Sigmoid colon (tissue), 7 donors: Measurements from ENCODE around the gene USH1C. TPM values are rescaled to one million over a fixed set of nuclear protein-coding genes. Genes with fewer than 3 reads are reported as not detected.
A peak's percentile ranks its signal among the peaks of the same experiment; 100 is the strongest.

Experiments
- DNase-seq: peaks from one replicate; pipeline ENCODE4 v3.0.0-alpha.2; 2019
- H3K27ac ChIP-seq, 4 donors: fragments of 200-600 bp; sonication (generic); one replicate each; pipeline ENCODE4 v1.5.1; 2016 to 2019; ENCODE audit warnings: mild to moderate bottlenecking in 1 of 4
- H3K27me3 ChIP-seq, 3 donors: fragments of 200-600 bp; sonication (generic); one replicate each; pipeline ENCODE4 v1.5.1; 2019; ENCODE audit warnings: mild to moderate bottlenecking in 1 of 3
- H3K36me3 ChIP-seq, 4 donors: fragments of 200-600 bp; sonication (generic); one replicate each; pipeline ENCODE4 v1.5.1; 2016 to 2019
- H3K4me1 ChIP-seq, 4 donors: fragments of 200-600 bp; sonication (generic); one replicate each; pipeline ENCODE4 v1.5.1; 2017 to 2019
- H3K4me3 ChIP-seq, 4 donors: fragments of 200-600 bp; sonication (generic); one replicate each; pipeline ENCODE4 v1.5.1; 2017 to 2019; ENCODE audit warnings: mild to moderate bottlenecking in 2 of 4, moderate library complexity in 1 of 4
- H3K9me3 ChIP-seq, 4 donors: fragments of 200-600 bp in 3 of 4; sonication (generic) in 3 of 4; one replicate each; pipeline versions ENCODE4 v1.5.1 to v1.6.1; 2013 to 2019
- EP300 ChIP-seq, 4 donors: sonication (generic); formaldehyde crosslinking; IDR thresholded peaks; one replicate each; pipeline ENCODE4 v1.6.1; 2017; ENCODE audit warnings: antibody characterized with exemption in 4 of 4
- POLR2A ChIP-seq, 2 donors: fragments of 450-650 bp; IDR thresholded peaks; one replicate each; pipeline ENCODE4 v1.6.1; 2016; ENCODE audit warnings: antibody characterized with exemption in 2 of 2, mild to moderate bottlenecking in 2 of 2, moderate library complexity in 2 of 2
- POLR2AphosphoS5 ChIP-seq, 4 donors: sonication (generic); formaldehyde crosslinking; IDR thresholded peaks; one replicate each; pipeline ENCODE4 v1.6.1; 2017; ENCODE audit warnings: antibody characterized with exemption in 4 of 4
- WGBS, 2 donors: extraction: QIAGEN DNeasy Blood & Tissue Kit; methylation state at CpG; one replicate each; pipeline ENCODE4 v1.1.7; 2013; 5-methylcytosine and 5-hydroxymethylcytosine counted together
- intact Hi-C: fragments of 100-400 bp; cut with DNase I; formaldehyde crosslinking; loops from one replicate; pipeline ENCODE4 v1.15.1; 2023
- polyA plus RNA-seq, 3 donors: library from polyadenylated mRNA; stranded (reverse); fragments of 200-250 nt; gene quantifications; one replicate each; pipeline ENCODE4 v1.2.3, GENCODE V29; 2013
- total RNA-seq, 4 donors: library from RNA; depleted of rRNA; stranded (reverse); fragments of >200 nt; gene quantifications; one replicate each; pipeline ENCODE4 v1.1.0, GENCODE V29; 2016
- TF ChIP-seq, protein P1 (sequence below), 4 experiments: fragments of 450-650 bp in 3 of 4; fragments of 200-600 bp in 1 of 4; IDR thresholded peaks; one replicate each; pipeline ENCODE4 v1.5.1; 2016 to 2019; ENCODE audit warnings: antibody characterized with exemption in 4 of 4, mild to moderate bottlenecking in 3 of 4, moderate library complexity in 2 of 4
- donor health status: healthy with polysubstance abuse.
- donor health status: Bipolar disorder and iron deficiency.
- donor health status: healthy.

The USH1C gene
- total and polyA plus RNA-seq, 7 donors: 1.2 to 152 (median 2.5) TPM

- no peak for DNase-seq
- TF ChIP-seq, protein P1, sequence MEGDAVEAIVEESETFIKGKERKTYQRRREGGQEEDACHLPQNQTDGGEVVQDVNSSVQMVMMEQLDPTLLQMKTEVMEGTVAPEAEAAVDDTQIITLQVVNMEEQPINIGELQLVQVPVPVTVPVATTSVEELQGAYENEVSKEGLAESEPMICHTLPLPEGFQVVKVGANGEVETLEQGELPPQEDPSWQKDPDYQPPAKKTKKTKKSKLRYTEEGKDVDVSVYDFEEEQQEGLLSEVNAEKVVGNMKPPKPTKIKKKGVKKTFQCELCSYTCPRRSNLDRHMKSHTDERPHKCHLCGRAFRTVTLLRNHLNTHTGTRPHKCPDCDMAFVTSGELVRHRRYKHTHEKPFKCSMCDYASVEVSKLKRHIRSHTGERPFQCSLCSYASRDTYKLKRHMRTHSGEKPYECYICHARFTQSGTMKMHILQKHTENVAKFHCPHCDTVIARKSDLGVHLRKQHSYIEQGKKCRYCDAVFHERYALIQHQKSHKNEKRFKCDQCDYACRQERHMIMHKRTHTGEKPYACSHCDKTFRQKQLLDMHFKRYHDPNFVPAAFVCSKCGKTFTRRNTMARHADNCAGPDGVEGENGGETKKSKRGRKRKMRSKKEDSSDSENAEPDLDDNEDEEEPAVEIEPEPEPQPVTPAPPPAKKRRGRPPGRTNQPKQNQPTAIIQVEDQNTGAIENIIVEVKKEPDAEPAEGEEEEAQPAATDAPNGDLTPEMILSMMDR (IDR thresholded peaks at IDR 0.05): no peak
- no peak for TF ChIP-seq POLR2AphosphoS5 (IDR thresholded peaks at IDR 0.05)
- TF ChIP-seq EP300 (IDR thresholded peaks at IDR 0.05): no peak
- TF ChIP-seq POLR2A (IDR thresholded peaks at IDR 0.05): no peak
- intact Hi-C loops: no loop called here
- WGBS, 2 donors: 18 to 68% methylated on average over 4 of the region's 4 CpGs
- H3K36me3 ChIP-seq: no peaks in the 10 kb centered on the region
- peaks cover 0 to 8% (median 2%) of the 10 kb centered on the region in 4 donors for H3K4me1 ChIP-seq
- H3K27ac ChIP-seq: no peak overlapping the region
- peaks cover 0 to 40% (median 5%) of the 10 kb centered on the region in 3 donors for H3K27me3 ChIP-seq
- H3K9me3 ChIP-seq: no peaks in the 10 kb centered on the region
- H3K4me3 ChIP-seq: no peak overlapping the region
Measured at GRCh38 chr11:17542249-17542648, 2.0 kb downstream of the USH1C start.

DNA sequence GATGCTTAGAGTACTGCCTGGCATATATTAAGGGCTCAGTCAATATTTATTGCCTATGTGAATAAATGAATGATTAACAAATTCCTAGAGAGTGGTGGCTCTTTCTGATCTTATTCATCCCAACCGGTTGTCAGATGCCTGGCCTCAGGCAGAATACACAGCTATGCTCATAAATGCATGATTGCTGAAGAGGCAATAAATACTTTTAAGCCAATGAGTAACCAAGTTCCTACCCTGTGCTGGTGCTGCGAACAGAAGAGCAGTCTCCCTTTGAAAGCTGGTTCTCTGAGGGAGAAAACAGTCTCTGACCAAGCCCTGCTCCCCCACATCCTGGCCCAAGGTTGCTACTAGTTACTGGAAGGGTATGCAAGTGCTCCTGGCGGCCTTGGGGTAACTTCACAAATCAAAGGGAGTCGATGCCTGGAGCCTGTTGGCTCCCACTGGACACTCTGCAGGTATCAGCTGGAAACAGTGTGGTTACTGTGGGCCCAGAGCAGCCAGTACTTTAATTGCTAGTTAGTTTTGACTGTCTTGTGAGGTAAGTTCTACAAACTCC is 2.8 kb downstream of the USH1C start:
- H3K4me1 ChIP-seq: peaks cover 0 to 8% (median 2%) of the 10 kb centered on the region in 4 donors
- 18 to 60% methylated on average over 4 of the region's 4 CpGs for WGBS, 2 donors
- H3K36me3 ChIP-seq: no peaks in the 10 kb centered on the region
- TF ChIP-seq EP300 (IDR thresholded peaks at IDR 0.05) (no peak), POLR2A (IDR thresholded peaks at IDR 0.05) (no peak), POLR2AphosphoS5 (IDR thresholded peaks at IDR 0.05) (no peak)
- TF ChIP-seq, protein P1 (IDR thresholded peaks at IDR 0.05): no peak
- intact Hi-C loops: no loop called here
- H3K4me3 ChIP-seq: no peak overlapping the region
- DNase-seq: peak; percentile 37
- no peak overlapping the region for H3K27ac ChIP-seq
- H3K9me3 ChIP-seq: no peaks in the 10 kb centered on the region
- H3K27me3 ChIP-seq: peaks cover 0 to 32% (median 0%) of the 10 kb centered on the region in 3 donors

GRCh38 chr11:17540807-17541206 is 3.4 kb downstream of the USH1C start:
- TF ChIP-seq EP300 (IDR thresholded peaks at IDR 0.05) (no peak), POLR2A (IDR thresholded peaks at IDR 0.05) (no peak), POLR2AphosphoS5 (IDR thresholded peaks at IDR 0.05) (no peak)
- TF ChIP-seq, protein P1 (IDR thresholded peaks at IDR 0.05): no peak
- Histone ChIP-seq H3K36me3 (no peaks in the 10 kb centered on the region), H3K9me3 (no peaks in the 10 kb centered on the region), H3K27ac (no peak overlapping the region), H3K27me3 (peaks cover 0 to 26% (median 0%) of the 10 kb centered on the region in 3 donors), H3K4me1 (peaks cover 0 to 8% (median 2%) of the 10 kb centered on the region in 4 donors), H3K4me3 (no peak overlapping the region)
- intact Hi-C loops: no loop called here
- DNase-seq: no peak
- WGBS, 2 donors: 76 to 88% methylated on average over 4 of the region's 4 CpGs

DNA sequence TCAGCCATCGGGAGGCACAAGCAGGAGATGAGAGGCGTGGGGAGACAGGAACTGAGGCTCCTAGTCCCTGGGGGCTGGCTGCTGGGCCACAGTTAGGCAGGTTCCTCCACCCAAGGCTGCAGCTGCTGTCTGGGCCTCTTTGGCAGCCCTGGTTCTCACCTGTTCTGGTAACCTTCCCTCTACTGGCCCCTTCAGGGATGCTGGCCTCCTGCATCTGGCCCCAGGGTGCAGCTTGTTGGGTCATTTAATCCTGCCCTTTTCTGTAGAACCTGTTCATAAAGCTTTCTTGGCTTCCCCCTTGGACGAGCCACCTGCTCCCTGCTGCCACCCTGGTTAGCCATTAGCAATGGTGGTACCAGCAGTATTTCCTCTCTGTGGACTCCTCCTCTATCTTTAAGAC is 5.5 kb downstream of the USH1C start:
- H3K4me3 ChIP-seq: no peak overlapping the region
- H3K27ac ChIP-seq: no peak overlapping the region
- no peaks in the 10 kb centered on the region for H3K36me3 ChIP-seq
- TF ChIP-seq EP300 (IDR thresholded peaks at IDR 0.05): no peak
- TF ChIP-seq, protein P1 (IDR thresholded peaks at IDR 0.05): no peak
- TF ChIP-seq POLR2A (IDR thresholded peaks at IDR 0.05): no peak
- TF ChIP-seq POLR2AphosphoS5 (IDR thresholded peaks at IDR 0.05): no peak
- WGBS, 2 donors: 72 to 77% methylated on average over 3 of the region's 3 CpGs
- DNase-seq: peak; percentile 35
- no peaks in the 10 kb centered on the region for H3K9me3 ChIP-seq
- intact Hi-C loops: no loop called here
- peaks cover 0 to 5% (median 0%) of the 10 kb centered on the region in 3 donors for H3K27me3 ChIP-seq
- H3K4me1 ChIP-seq: peaks cover 0 to under 1% (median 0%) of the 10 kb centered on the region in 4 donors

DNA sequence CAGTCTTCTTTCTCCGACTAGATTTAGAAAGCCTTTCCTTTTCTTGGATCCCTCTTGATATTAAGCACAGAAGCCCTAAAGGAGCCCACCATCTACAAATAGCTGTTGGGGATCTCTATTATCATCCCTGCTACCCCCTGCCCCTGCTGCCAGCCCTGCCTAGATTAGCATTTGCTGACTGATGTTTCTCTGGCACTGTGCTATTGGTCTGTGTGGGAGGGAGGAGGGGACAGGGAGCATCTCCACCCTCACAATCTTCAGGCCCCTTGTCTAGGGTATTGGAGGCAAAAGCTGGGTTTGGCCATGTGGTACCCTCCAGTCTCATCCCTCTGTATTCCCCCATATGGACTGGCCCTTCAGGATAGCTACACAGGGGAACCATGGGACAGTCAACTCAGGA is 6.2 kb downstream of the USH1C start:
- intact Hi-C loops: no loop called here
- WGBS, 2 donors: 95 to 97% methylated on average over 1 of the region's 1 CpG
- Histone ChIP-seq H3K27ac (no peak overlapping the region), H3K4me3 (no peak overlapping the region), H3K27me3 (no peaks in the 10 kb centered on the region), H3K9me3 (no peaks in the 10 kb centered on the region), H3K36me3 (no peaks in the 10 kb centered on the region), H3K4me1 (no peaks in the 10 kb centered on the region)
- TF ChIP-seq POLR2AphosphoS5 (IDR thresholded peaks at IDR 0.05): no peak
- TF ChIP-seq, protein P1 (IDR thresholded peaks at IDR 0.05): no peak
- no peak for TF ChIP-seq EP300 (IDR thresholded peaks at IDR 0.05)
- no peak for TF ChIP-seq POLR2A (IDR thresholded peaks at IDR 0.05)
- DNase-seq: no peak
